Activated naive CD4-positive, alpha-beta T cell treated with anti-CD3 and anti-CD28 coated beads, Interleukin-2, amount 50 U/mL, for 16 hours (primary cell): ENCODE results near the gene TMEM91.
"Not testable (repeated sequence)": the region's sequence is repeated elsewhere in the genome, so short reads cannot be mapped to it uniquely, and the experiment has no call there.

ENCODE experiments used
- DNase-seq: peaks from one replicate; pipeline ENCODE4 v3.0.0-alpha.2; 2020

TMEM91 gene

GRCh38 chr19:41381536-41381935, 5.2 kb downstream of the TMEM91 start:
- DNase-seq, result not testable (repeated sequence)

GRCh38 chr19:41384351-41384750, 8.0 kb downstream of the TMEM91 start:
- DNase-seq, result no peak

- DNase-seq, result no peak
Measured at GRCh38 chr19:41386442-41386841, 10.1 kb downstream of the TMEM91 start.

- DNase-seq, result no peak
Measured at GRCh38 chr19:41391618-41392017, 15.3 kb downstream of the TMEM91 start.

GRCh38 chr19:41392775-41393174, 16.4 kb downstream of the TMEM91 start:
- DNase-seq, result no peak

- no peak for DNase-seq
Measured at GRCh38 chr19:41395355-41395754, 19.0 kb downstream of the TMEM91 start.

- DNase-seq, result peak; percentile 100
Measured at GRCh38 chr19:41397086-41398049, 21.0 kb downstream of the TMEM91 start, which contains the start of the genes BCKDHA and EXOSC5. Gene BCKDHA, plus strand, starts transcription at chr19:41397818. Its CDS starts 10 bp downstream, at chr19:41397828. Gene EXOSC5, minus strand, starts transcription at chr19:41397359. Its CDS starts 31 bp downstream, at chr19:41397328.

- no peak for DNase-seq
Measured at GRCh38 chr19:41398050-41398418, 21.7 kb downstream of the TMEM91 start.

GRCh38 chr19:41398598-41398997, 22.3 kb downstream of the TMEM91 start:
- no peak for DNase-seq

GRCh38 chr19:41399091-41399490, 22.8 kb downstream of the TMEM91 start:
- no peak for DNase-seq

GRCh38 chr19:41399525-41399924, 23.2 kb downstream of the TMEM91 start:
- no peak for DNase-seq

GRCh38 chr19:41401483-41401882, 25.1 kb downstream of the TMEM91 start:
- DNase-seq, result no peak

- no peak for DNase-seq
Measured at GRCh38 chr19:41402010-41402409, 25.7 kb downstream of the TMEM91 start.

- no peak for DNase-seq
Measured at GRCh38 chr19:41403181-41403970, 27.0 kb downstream of the TMEM91 start.

- no peak for DNase-seq
Measured at GRCh38 chr19:41405776-41406175, 29.4 kb downstream of the TMEM91 start.

- no peak for DNase-seq
Measured at GRCh38 chr19:41407271-41407670, 30.9 kb downstream of the TMEM91 start.

GRCh38 chr19:41408256-41408655, 31.9 kb downstream of the TMEM91 start:
- no peak for DNase-seq

GRCh38 chr19:41408846-41409245, 32.5 kb downstream of the TMEM91 start:
- DNase-seq, result not testable (repeated sequence)

- DNase-seq, result no peak
Measured at GRCh38 chr19:41409288-41409687, 33.0 kb downstream of the TMEM91 start.

GRCh38 chr19:41410336-41411054, 34.2 kb downstream of the TMEM91 start:
- DNase-seq, result no peak

- DNase-seq, result no peak
Measured at GRCh38 chr19:41411100-41411967, 35.0 kb downstream of the TMEM91 start.

GRCh38 chr19:41411968-41412265, 35.6 kb downstream of the TMEM91 start:
- DNase-seq, result no peak
